WI38 (cell line): ENCODE data around the gene MAGI1.

Experiments
- H3K4me3 ChIP-seq: 2 replicates; pipeline ENCODE4 v1.5.1; 2011; ENCODE audit warnings: low read depth, mild to moderate bottlenecking, control low read depth, low read length
- TF ChIP-seq, protein P1 (sequence below): IDR thresholded peaks from 2 replicates; pipeline ENCODE4 v1.5.1; 2012; ENCODE audit warnings: low read depth, mild to moderate bottlenecking, control low read depth, low read length

The MAGI1 gene

GRCh38 chr3:66018057-66019033, 20.4 kb downstream of the MAGI1 start:
- TF ChIP-seq, protein P1, sequence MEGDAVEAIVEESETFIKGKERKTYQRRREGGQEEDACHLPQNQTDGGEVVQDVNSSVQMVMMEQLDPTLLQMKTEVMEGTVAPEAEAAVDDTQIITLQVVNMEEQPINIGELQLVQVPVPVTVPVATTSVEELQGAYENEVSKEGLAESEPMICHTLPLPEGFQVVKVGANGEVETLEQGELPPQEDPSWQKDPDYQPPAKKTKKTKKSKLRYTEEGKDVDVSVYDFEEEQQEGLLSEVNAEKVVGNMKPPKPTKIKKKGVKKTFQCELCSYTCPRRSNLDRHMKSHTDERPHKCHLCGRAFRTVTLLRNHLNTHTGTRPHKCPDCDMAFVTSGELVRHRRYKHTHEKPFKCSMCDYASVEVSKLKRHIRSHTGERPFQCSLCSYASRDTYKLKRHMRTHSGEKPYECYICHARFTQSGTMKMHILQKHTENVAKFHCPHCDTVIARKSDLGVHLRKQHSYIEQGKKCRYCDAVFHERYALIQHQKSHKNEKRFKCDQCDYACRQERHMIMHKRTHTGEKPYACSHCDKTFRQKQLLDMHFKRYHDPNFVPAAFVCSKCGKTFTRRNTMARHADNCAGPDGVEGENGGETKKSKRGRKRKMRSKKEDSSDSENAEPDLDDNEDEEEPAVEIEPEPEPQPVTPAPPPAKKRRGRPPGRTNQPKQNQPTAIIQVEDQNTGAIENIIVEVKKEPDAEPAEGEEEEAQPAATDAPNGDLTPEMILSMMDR, result no peak
- no peak overlapping the region for H3K4me3 ChIP-seq

GRCh38 chr3:66017591-66017990, 21.1 kb downstream of the MAGI1 start:
- H3K4me3 ChIP-seq, result no peak overlapping the region

DNA sequence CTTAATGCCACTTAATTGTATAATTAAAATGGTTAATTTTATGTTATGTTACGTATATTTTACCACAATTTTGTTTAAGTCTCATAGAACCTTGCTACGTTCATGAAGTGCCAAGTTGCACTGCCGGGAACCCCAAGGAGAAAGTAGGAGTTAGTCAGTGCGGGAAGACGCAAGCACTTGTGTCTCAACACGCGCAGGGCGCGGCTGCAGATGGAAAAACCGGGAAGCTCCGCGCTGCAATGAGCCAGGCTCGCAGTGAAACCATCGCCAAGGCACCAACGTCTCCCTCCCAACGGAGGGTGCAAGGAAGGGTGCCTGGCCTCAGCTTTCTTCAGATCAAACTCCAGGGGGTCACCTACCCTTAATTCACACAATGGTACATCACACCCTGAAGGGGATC, 21.6 kb downstream of the MAGI1 start:
- TF ChIP-seq, protein P1, result no peak
- no peak overlapping the region for H3K4me3 ChIP-seq

More at GRCh38 chr3:66017591-66017990, 21.1 kb downstream of the MAGI1 start:
- TF ChIP-seq, protein P1, result no peak

DNA sequence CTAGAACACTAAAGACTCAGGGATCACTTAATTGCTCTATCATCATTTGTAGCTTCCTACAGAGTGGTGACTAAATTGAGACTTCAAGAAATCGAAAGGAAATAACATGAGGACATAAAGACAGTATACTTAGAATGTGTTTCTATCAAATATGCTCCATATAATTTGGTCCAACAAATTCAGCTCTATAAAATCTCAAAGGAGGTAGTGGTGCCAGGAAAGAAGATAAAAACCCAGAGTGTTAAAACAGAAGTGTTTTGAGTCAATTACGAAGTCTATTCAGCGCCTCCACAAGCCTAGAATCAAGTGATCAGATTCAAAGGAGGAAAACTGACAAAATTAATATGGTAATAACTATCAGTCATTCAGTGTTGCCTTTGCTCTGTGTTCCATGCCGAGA, 22.9 kb downstream of the MAGI1 start:
- TF ChIP-seq, protein P1, result no peak
- H3K4me3 ChIP-seq, result no peak overlapping the region

- TF ChIP-seq, protein P1, result no peak
- no peak overlapping the region for H3K4me3 ChIP-seq
Measured at GRCh38 chr3:66014651-66015050, 24.1 kb downstream of the MAGI1 start.

DNA sequence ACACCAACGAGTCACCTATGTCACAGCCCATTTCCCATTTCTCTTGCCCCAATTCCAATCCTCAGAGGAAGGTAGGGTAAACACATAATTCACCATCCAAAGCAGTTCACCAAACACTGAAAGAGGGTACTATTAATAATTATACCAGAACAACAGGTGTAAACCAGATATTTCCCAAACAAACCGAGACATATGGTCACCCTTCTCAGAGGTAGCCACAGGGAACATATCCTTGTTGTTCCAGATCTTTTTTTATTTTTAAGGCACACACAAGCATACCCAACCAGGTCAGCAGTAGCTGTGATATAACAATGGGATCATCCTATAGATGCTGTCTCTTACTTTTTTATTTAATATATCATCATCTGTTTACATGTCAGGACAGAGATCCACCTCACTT, 24.7 kb downstream of the MAGI1 start:
- no peak overlapping the region for H3K4me3 ChIP-seq
- TF ChIP-seq, protein P1, result no peak

DNA sequence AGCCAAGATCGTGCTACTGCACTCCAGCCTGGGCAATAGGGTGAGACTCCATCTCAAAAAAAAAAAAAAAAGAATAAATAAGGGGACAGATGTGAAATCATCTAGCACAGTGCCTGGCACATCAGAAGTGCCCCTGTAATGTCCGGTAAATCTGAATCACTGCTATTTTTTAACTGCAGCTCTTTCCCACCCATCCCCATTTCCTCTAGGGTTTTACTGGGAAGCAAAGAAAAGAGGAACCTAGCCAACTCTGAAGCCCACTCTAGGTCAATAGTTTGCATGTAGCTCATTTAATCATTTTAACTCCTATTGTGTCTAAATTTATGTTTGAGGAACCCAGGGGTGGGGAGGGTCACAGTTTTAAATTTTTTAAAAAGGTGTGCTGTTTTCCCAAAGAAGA, 26.0 kb downstream of the MAGI1 start:
- H3K4me3 ChIP-seq, result no peak overlapping the region
- TF ChIP-seq, protein P1, result no peak
